PC-9 (cell line): ENCODE data around the gene CCDC30.

ENCODE experiments used
- CTCF ChIP-seq: fragments of 200-600 bp; sonication (generic); conservative IDR thresholded peaks from 2 replicates; pipeline ENCODE4 v1.6.1; 2017; ENCODE audit warnings: mixed run types, antibody characterized with exemption, mild to moderate bottlenecking, moderate library complexity
- EZH2 ChIP-seq: fragments of 200-600 bp; sonication (generic); IDR thresholded peaks from 2 replicates; pipeline ENCODE4 v1.8.0; 2017; ENCODE audit warnings: antibody characterized with exemption, low read depth

GRCh38 chr1:42477775-42478174 lies 14.7 kb downstream of the CCDC30 start:
- TF ChIP-seq EZH2 (no peak), CTCF (no peak)
